Adipocyte (in vitro differentiated cells): ENCODE measurements around the gene NT5DC4.
A peak's percentile ranks its signal among the peaks of the same experiment; 100 is the strongest.

ENCODE experiments used
- DNase-seq: peaks from one replicate; pipeline ENCODE4 v3.0.0-alpha.2; 2015; ENCODE audit warnings: low read depth
- H3K27me3 ChIP-seq: replicated peaks from 2 replicates; pipeline ENCODE4 v1.7.0; 2013; ENCODE audit warnings: mild to moderate bottlenecking, low read length, moderate library complexity; ENCODE audit not compliant: control insufficient read depth, insufficient read depth
- H3K36me3 ChIP-seq: 2 replicates; pipeline ENCODE4 v1.7.0; 2013; ENCODE audit warnings: low read length, mild to moderate bottlenecking, moderate library complexity; ENCODE audit not compliant: control insufficient read depth, insufficient read depth, severe bottlenecking
- H3K4me1 ChIP-seq: 2 replicates; pipeline ENCODE4 v1.7.0; 2013; ENCODE audit warnings: mild to moderate bottlenecking, low read length, moderate library complexity; ENCODE audit not compliant: control insufficient read depth, insufficient read depth
- H3K4me3 ChIP-seq: 2 replicates; pipeline ENCODE4 v1.7.0; 2013; ENCODE audit warnings: mild to moderate bottlenecking, low read length, moderate library complexity
- H3K9ac ChIP-seq: 2 replicates; pipeline ENCODE4 v1.7.0; 2013; ENCODE audit warnings: mild to moderate bottlenecking, low read length, moderate library complexity
- H3K9me3 ChIP-seq: 2 replicates; pipeline ENCODE4 v1.7.0; 2013; ENCODE audit warnings: mild to moderate bottlenecking, low read length, moderate library complexity; ENCODE audit not compliant: control insufficient read depth

Gene NT5DC4

DNA sequence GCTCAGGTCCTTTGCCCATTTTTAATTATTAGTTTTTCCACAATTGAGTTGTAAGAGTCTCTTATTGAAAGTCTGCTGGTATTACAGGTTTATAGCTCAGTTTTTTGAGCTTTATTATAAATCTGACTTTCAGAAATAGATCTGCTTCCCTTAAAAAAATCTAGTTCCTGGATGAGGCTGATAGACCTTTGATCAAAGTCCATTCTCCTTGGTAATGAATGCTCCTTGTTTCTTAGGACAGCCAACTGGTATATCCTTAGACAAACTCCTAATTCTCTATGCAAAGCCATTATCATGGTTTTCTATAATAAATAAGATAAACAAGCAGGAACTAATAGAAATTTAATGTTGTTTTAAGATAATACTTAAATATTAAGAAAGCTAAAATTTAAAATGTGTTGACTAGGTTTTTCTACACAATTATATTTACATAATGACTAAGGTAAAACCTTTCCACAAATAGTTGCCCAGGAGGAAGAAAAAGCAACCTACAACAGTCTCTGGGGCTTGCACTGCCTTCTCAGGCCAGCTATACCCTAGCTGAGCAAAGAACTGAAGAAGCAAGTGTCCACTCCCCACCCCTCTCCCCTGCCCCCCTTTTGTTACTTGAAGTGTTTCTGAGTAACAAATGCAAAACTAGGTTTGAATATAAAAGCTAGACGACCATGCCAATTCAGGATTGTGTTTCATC, 16.9 kb downstream of the NT5DC4 start:
- Histone ChIP-seq H3K9me3 (no peaks in the 10 kb centered on the region), H3K4me1 (no peaks in the 10 kb centered on the region), H3K4me3 (no peak overlapping the region), H3K27me3 (no peaks in the 10 kb centered on the region), H3K9ac (no peak overlapping the region), H3K36me3 (no peaks in the 10 kb centered on the region)
- DNase-seq = no peak

- Histone ChIP-seq H3K9me3 (no peaks in the 10 kb centered on the region), H3K36me3 (no peaks in the 10 kb centered on the region), H3K4me1 (no peaks in the 10 kb centered on the region), H3K4me3 (no peak overlapping the region), H3K9ac (no peak overlapping the region), H3K27me3 (no peaks in the 10 kb centered on the region)
- DNase-seq = no peak
These were observed 19.7 kb downstream of the NT5DC4 start for GRCh38 chr2:112740527-112740926.

DNA sequence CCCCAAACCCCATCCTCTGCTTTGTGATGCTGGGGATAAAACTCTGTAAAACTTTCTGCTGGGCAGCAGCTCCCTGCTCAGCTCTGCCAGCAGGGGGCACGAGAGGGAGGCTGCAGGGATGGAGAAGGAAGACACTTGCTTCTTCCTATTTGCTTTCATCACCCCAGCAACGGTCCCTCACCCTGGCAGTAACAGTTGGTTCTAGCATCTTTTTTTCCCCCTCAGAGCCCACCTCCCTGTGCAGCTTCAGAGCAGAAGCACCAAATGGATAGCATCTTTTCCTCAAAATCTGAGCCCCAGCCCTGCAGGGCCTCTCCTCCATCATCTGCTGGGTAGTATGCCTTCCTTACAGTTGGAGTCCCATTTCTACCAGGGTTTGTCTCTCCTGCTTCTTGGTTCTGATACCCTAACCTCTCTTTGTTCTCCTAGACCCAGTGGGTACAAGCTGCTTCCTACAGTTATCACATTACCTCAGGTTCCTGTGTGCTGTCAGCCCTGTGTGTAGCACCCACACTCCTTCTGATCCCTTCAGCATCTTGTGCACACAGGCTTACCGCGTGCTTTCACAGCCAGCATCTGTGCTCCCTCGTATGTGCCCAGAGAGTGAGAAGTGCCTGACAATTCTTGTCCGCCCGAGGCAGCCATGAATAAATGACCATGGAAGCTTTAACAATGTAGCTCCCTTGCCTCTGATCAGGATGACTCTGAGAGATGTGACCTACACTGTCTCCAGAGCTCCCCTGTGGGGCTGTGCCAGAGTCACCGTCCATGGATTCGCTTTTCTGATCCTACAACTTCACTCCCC, 29.1 kb downstream of the NT5DC4 start:
- H3K36me3 ChIP-seq = no peaks in the 10 kb centered on the region
- no peak overlapping the region for H3K4me3 ChIP-seq
- no peaks in the 10 kb centered on the region for H3K27me3 ChIP-seq

GRCh38 chr2:112750560-112750843, 29.7 kb downstream of the NT5DC4 start:
- H3K4me1 ChIP-seq = no peaks in the 10 kb centered on the region
- H3K9me3 ChIP-seq = no peaks in the 10 kb centered on the region
- no peak for DNase-seq
- H3K4me3 ChIP-seq = no peak overlapping the region
- no peaks in the 10 kb centered on the region for H3K27me3 ChIP-seq
- no peak overlapping the region for H3K9ac ChIP-seq
- no peaks in the 10 kb centered on the region for H3K36me3 ChIP-seq

More for the DNA sequence above, 29.1 kb downstream of the NT5DC4 start:
- no peaks in the 10 kb centered on the region for H3K4me1 ChIP-seq
- H3K9me3 ChIP-seq = no peaks in the 10 kb centered on the region
- peak; percentile 88 for DNase-seq
- H3K9ac ChIP-seq = no peak overlapping the region

- Histone ChIP-seq H3K4me3 (no peak overlapping the region), H3K9ac (no peak overlapping the region), H3K9me3 (no peaks in the 10 kb centered on the region), H3K27me3 (no peaks in the 10 kb centered on the region), H3K4me1 (peaks cover 7% of the 10 kb centered on the region), H3K36me3 (no peaks in the 10 kb centered on the region)
- no peak for DNase-seq
These were observed 30.8 kb downstream of the NT5DC4 start for GRCh38 chr2:112751451-112752197.

- no peaks in the 10 kb centered on the region for H3K9me3 ChIP-seq
- H3K27me3 ChIP-seq = no peaks in the 10 kb centered on the region
- H3K9ac ChIP-seq = no peak overlapping the region
- no peak for DNase-seq
- no peak overlapping the region for H3K4me3 ChIP-seq
- peaks cover 12% of the 10 kb centered on the region for H3K4me1 ChIP-seq
- H3K36me3 ChIP-seq = no peaks in the 10 kb centered on the region
These were observed 31.8 kb downstream of the NT5DC4 start for GRCh38 chr2:112752667-112753066.

- DNase-seq = no peak
- Histone ChIP-seq H3K27me3 (no peaks in the 10 kb centered on the region), H3K4me1 (peaks cover 12% of the 10 kb centered on the region), H3K9me3 (no peaks in the 10 kb centered on the region), H3K4me3 (no peak overlapping the region), H3K9ac (no peak overlapping the region), H3K36me3 (no peaks in the 10 kb centered on the region)
These were observed 33.7 kb downstream of the NT5DC4 start for GRCh38 chr2:112754564-112754963.

- Histone ChIP-seq H3K9me3 (no peaks in the 10 kb centered on the region), H3K4me3 (no peak overlapping the region), H3K4me1 (peaks cover 12% of the 10 kb centered on the region), H3K36me3 (no peaks in the 10 kb centered on the region), H3K9ac (no peak overlapping the region), H3K27me3 (no peaks in the 10 kb centered on the region)
- no peak for DNase-seq
These were observed 34.6 kb downstream of the NT5DC4 start for GRCh38 chr2:112755444-112755843.

DNA sequence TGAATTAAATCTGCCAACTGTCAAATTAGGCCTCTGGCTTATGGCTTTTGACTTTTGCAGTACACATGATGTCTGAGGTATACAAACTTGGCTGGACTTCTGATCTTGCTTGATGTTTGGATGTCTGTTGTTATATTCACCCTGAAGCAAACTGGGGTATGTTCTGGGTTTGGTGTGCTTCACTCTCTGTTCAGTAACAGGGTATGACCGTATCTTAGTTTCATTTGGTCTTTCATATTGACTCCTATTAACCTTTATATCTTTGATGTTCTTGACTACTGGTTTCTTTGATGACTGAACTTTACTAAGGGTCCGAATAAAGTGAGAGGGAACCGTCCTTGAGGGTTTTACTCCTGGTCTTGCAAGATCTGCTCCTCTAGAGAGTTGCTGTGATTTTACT, 35.4 kb downstream of the NT5DC4 start:
- no peak overlapping the region for H3K9ac ChIP-seq
- H3K9me3 ChIP-seq = no peaks in the 10 kb centered on the region
- H3K36me3 ChIP-seq = no peaks in the 10 kb centered on the region
- no peak for DNase-seq
- H3K27me3 ChIP-seq = no peaks in the 10 kb centered on the region
- H3K4me1 ChIP-seq = peaks cover 12% of the 10 kb centered on the region
- H3K4me3 ChIP-seq = no peak overlapping the region

GRCh38 chr2:112757265-112757664, 36.4 kb downstream of the NT5DC4 start:
- no peaks in the 10 kb centered on the region for H3K36me3 ChIP-seq

GRCh38 chr2:112758711-112759110, 37.9 kb downstream of the NT5DC4 start:
- Histone ChIP-seq H3K9ac (no peak overlapping the region), H3K4me1 (peaks cover 14% of the 10 kb centered on the region), H3K4me3 (no peak overlapping the region), H3K9me3 (no peaks in the 10 kb centered on the region), H3K36me3 (no peaks in the 10 kb centered on the region), H3K27me3 (no peaks in the 10 kb centered on the region)
- DNase-seq = no peak

More at GRCh38 chr2:112757265-112757664, 36.4 kb downstream of the NT5DC4 start:
- DNase-seq = no peak
- Histone ChIP-seq H3K9ac (no peak overlapping the region), H3K27me3 (no peaks in the 10 kb centered on the region), H3K4me1 (peaks cover 12% of the 10 kb centered on the region), H3K4me3 (no peak overlapping the region), H3K9me3 (no peaks in the 10 kb centered on the region)
